GM13976 (cell line): ENCODE results near the gene SPPL2C.

Source experiments
- DNase-seq: peaks from one replicate; pipeline ENCODE4 v3.0.0; 2012; ENCODE audit warnings: low spot score
- in situ Hi-C: fragments of 300-500 bp; cut with MboI; formaldehyde crosslinking; loops from one replicate; pipeline ENCODE4 v1.12.0; 2022; ENCODE audit warnings: low sequenced_read_pairs, mixed read lengths, inconsistent platforms; ENCODE audit not compliant: unreplicated experiment
- TF ChIP-seq, protein P1 (sequence below): IDR thresholded peaks from 2 replicates; pipeline ENCODE4 v1.5.1; 2012; ENCODE audit warnings: borderline replicate concordance, mild to moderate bottlenecking; ENCODE audit not compliant: insufficient read depth; ENCODE audit errors: extremely low read depth, missing control alignments, control extremely low read depth

SPPL2C gene

DNA sequence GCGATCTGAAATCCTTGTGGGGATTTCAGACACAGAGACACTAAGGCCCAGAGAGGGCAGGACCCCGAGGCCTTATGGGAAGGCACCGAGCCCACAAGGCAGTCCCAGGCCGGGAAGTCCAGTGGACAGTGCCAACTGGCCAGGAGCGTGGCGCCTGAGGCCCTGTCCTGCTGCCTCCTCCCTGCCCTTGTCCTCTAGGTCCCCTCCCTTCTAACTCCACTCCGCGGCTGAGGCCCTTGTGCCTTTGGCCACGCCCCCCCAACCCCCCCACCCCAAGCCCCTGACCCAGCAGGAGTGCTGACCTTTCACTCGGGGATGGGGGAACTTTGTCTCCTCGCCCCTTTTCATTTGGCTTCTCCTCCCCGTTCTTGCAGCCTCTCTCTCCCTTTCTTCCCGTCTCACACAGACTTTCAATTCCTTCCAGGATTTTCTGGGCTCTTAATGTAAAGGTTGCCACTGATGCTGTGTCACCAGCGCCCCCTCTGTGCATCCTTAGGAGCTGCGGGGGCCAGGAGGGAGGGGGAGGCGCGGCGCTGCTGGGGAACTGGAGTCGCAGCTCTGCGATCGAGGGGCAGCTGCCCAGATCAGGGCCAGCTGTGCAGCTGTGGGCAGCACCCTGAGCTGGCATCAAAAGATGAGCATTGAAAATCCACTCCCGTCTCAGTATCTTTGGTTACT is 31.5 kb upstream of the SPPL2C start:
- TF ChIP-seq, protein P1, sequence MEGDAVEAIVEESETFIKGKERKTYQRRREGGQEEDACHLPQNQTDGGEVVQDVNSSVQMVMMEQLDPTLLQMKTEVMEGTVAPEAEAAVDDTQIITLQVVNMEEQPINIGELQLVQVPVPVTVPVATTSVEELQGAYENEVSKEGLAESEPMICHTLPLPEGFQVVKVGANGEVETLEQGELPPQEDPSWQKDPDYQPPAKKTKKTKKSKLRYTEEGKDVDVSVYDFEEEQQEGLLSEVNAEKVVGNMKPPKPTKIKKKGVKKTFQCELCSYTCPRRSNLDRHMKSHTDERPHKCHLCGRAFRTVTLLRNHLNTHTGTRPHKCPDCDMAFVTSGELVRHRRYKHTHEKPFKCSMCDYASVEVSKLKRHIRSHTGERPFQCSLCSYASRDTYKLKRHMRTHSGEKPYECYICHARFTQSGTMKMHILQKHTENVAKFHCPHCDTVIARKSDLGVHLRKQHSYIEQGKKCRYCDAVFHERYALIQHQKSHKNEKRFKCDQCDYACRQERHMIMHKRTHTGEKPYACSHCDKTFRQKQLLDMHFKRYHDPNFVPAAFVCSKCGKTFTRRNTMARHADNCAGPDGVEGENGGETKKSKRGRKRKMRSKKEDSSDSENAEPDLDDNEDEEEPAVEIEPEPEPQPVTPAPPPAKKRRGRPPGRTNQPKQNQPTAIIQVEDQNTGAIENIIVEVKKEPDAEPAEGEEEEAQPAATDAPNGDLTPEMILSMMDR = no peak

DNA sequence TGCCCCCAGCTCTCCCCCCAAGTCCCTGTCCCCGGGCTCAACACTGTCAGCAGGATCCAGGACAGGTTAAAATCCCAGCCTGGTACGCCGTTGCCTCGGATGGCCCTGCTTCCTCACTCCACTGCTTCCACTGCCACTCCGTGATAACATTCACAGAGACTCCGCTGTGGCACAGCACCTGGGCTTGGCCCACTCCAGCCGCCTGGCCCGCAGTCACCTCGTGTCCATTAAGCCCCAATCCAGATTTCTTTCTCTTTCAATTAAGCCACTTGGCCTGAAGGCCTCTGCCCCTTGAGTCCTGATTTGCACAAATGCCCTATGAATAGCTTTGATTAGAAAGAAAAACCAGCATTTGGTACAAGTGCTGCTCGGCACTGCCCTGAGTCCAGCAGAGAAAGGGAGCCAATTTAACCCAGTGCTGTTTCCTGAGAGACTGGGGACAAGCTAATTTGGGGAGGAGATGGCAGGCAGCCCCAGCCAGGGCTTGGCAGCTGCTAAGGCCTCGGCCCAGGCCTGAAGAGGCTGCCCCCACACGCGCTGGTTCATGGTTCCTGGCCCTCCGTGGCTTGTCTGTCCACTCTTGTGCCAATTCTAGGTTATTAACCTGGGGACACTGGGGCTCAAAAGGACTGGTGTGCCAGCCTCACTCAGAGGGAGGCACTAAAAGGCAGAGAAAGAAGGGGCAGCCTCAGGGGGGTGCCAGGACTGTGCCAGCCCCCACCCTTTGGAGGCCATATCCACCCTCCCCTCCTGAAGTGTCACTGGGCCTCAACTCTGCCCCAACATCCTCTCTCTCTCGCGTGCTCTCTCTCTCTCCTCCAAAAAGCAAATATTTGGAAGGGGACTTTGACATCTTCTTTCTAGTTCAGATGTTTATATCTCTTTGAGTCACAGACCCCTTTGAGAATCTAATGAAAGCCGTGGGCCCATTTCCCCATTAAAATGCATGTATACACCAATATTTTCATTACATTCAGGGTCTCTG is 29.8 kb upstream of the SPPL2C start:
- in situ Hi-C loops = no loop called here
- no peak for DNase-seq
- TF ChIP-seq, protein P1 = no peak

More for the DNA sequence above, 31.5 kb upstream of the SPPL2C start:
- DNase-seq = no peak
- in situ Hi-C loops = no loop called here

DNA sequence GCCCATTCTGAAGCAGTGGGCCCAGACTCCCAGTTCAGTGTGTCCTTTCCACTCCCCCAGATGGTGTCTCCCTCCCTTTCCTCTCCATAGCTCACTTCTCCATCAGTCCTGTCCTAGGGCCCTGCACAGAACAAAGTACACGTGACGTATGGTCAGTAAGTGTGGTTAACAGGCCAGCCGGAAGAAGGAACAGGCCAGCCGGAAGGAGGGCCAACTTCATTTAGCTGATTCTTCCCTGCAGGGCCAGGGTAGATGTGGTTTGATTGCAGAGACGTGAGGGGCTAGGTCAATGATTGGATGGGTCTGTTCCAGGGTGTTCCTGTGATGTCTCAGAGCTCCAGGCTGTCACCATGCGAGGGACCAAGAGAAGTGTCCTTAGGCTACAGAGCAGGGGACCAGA is 28.9 kb upstream of the SPPL2C start:
- in situ Hi-C loops = no loop called here
- no peak for DNase-seq
- TF ChIP-seq, protein P1 = no peak

DNA sequence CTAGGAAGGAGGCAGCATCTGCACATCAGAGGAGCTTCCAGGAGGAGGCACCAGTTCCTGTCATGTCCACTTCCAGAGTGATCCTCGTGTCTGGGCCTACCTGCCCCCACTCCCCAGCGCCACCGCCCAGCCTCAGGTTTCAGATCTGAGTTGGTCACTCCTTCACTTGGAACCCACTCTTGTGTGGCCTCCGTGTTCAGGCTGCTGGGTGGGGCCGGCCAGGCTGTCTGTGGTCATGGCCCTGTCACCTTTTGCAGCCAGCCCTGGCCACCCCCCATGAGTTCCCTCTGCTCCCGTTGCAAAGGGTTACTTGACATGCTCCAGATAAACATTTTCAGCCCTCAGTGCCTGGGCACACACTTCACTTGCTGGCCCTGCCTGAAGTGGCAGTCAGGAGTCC is 26.6 kb upstream of the SPPL2C start:
- TF ChIP-seq, protein P1 = no peak
- no peak for DNase-seq
- in situ Hi-C loops = no loop called here

DNA sequence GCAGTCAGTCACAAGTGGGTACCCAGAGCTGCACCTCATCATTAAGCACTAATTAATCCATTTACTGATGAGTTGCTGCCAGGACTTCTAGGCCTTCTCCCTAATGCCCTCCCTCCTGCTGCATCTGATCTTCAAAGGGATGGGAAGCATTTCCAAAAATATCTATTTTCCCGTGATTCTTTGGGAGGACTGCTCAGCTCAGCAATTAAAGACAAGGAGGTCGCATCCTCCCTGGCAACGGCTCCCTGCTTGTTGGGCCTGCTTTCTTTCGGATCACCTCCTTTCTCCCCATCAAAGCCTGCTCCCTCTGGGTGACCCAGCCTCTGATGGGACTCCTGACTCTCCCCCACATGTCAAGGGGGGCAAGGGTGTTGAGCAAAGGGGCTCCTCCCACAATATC is 26.0 kb upstream of the SPPL2C start:
- no peak for DNase-seq
- TF ChIP-seq, protein P1 = no peak
- in situ Hi-C loops = no loop called here

DNA sequence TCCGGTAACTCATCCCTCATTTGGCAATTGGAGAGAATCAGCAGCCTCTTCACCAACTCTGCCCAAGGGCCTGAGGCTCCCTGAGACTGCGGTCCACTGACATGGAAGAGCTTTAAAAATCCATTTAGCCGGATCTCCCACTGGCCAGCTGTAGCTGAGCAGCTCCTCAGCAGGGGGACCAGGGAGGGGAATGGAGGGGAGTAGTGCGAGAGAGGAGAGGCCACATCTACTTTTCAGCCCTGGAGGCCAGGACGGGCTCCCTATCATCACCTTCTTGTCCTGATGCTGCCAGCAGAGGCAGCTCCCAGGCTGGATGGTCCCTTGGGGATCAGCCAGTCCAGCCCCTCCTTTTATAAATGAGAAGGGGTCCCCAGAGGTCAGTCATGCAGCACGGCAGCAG is 25.0 kb upstream of the SPPL2C start:
- in situ Hi-C loops = loop anchor here (10.0 kb wide), 2 partner anchors 65 to 175 kb away; no protein-coding TSS in a partner anchor
- DNase-seq = no peak
- TF ChIP-seq, protein P1 = no peak
